Heart left ventricle (tissue), 16 donors: ENCODE data around the gene THAP6. TPM values are rescaled to one million over a fixed set of nuclear protein-coding genes. Genes with fewer than 3 reads are reported as not detected.

Experiments used
- ATAC-seq, 4 donors: fragments of 200-7000 bp; cut with Tn5 transposase; one replicate each; pipeline ENCODE4 v1.9.1; 2020 to 2022; ENCODE audit warnings: moderate library complexity in 4 of 4, mild to moderate bottlenecking in 3 of 4, moderate number of reproducible peaks in 1 of 4
- DNase-seq, 5 donors: peaks; one replicate each; pipeline ENCODE4 v3.0.0-alpha.2; 2020
- H3K27ac ChIP-seq, 12 donors: fragments of 200-600 bp; sonication (generic) in 4 of 12; one replicate each; pipeline versions ENCODE4 v1.5.0 to v1.8.0; 2016 to 2022; ENCODE audit warnings: mild to moderate bottlenecking in 2 of 12
- H3K27me3 ChIP-seq, 9 donors: fragments of 200-600 bp; sonication (generic) in 2 of 9; one replicate each; pipeline versions ENCODE4 v1.5.1 to v1.8.0; 2016 to 2022; ENCODE audit warnings: mild to moderate bottlenecking in 3 of 9
- H3K36me3 ChIP-seq, 9 donors: fragments of 200-600 bp; sonication (generic) in 2 of 9; one replicate each; pipeline versions ENCODE4 v1.5.0 to v1.8.0; 2018 to 2022; ENCODE audit warnings: mild to moderate bottlenecking in 2 of 9
- H3K4me1 ChIP-seq, 12 donors: fragments of 200-600 bp; sonication (generic) in 4 of 12; one replicate each; pipeline versions ENCODE4 v1.5.0 to v1.8.0; 2016 to 2022; ENCODE audit warnings: mild to moderate bottlenecking in 3 of 12
- H3K4me3 ChIP-seq, 12 donors: fragments of 200-600 bp; sonication (generic) in 4 of 12; one replicate each; pipeline versions ENCODE4 v1.5.0 to v1.8.0; 2017 to 2022; ENCODE audit warnings: mild to moderate bottlenecking in 9 of 12, moderate library complexity in 4 of 12
- H3K9me3 ChIP-seq, 12 donors: fragments of 200-600 bp; sonication (generic) in 4 of 12; one replicate each; pipeline versions ENCODE4 v1.5.0 to v1.8.0; 2016 to 2022; ENCODE audit warnings: mild to moderate bottlenecking in 1 of 12
- POLR2A ChIP-seq, 2 donors: fragments of 450-650 bp; IDR thresholded peaks; one replicate each; pipeline ENCODE4 v1.6.1; 2017; ENCODE audit warnings: antibody characterized with exemption in 2 of 2, mild to moderate bottlenecking in 2 of 2, moderate library complexity in 2 of 2
- WGBS, 4 donors: extraction: QIAGEN DNeasy Blood & Tissue Kit in 2 of 4; methylation state at CpG; one replicate each; pipeline versions ENCODE4 v1.1.5 to v1.1.7; 2013 to 2018; 5-methylcytosine and 5-hydroxymethylcytosine counted together
- intact Hi-C, 10 donors: fragments of 100-400 bp; cut with DNase I; formaldehyde crosslinking; loops; one replicate each; pipeline versions ENCODE4 v1.11.1 to v1.14.2; 2022
- polyA plus RNA-seq, 2 donors: library from polyadenylated mRNA; stranded (reverse); fragments of 200-250 nt; gene quantifications; one replicate each; pipeline ENCODE4 v1.2.3, GENCODE V29; 2013
- total RNA-seq, 9 donors: library from RNA; depleted of rRNA in 2 of 9; stranded (reverse); fragments of >200 nt in 2 of 9; fragmentation: NEBNext Ultra II Directional in 3 of 9; extraction: Animal tissue kit (Norgen Biotek cat#: 25700) in 3 of 9; gene quantifications; one replicate each; pipeline versions ENCODE4 v1.1.0 to v1.2.4, GENCODE V29; 2016 to 2023
- TF ChIP-seq, protein P1 (sequence below), 12 donors: fragments of 200-600 bp; sonication (generic) in 4 of 12; IDR thresholded peaks; one replicate each; pipeline versions ENCODE4 v1.5.0 to v1.8.0; 2018 to 2022; ENCODE audit warnings: antibody characterized with exemption in 12 of 12, mild to moderate bottlenecking in 5 of 12
- donor health status: ischemic (EF 13 %, LVEDD 7.1; RV severe dilation, severe dysfunction).
- donor health status: healthy with polysubstance abuse.
- donor health status: DM: no; HTN: yes; CAD: no.
- donor health status: DM: no; HTN: no; CAD: no.
- donor health status: ischemic (EF 25% LVEDD 6.9; RV normal size, moderate dysfunction).
- donor health status: ischemic (EF 25% LVEDD 5.7; RV mildly dilated, moderate dysfunction).
- donor health status: healthy.
- donor health status: DM: yes; HTN: yes; CAD: no.
- donor health status: ischemic (EF 35%, LVEDD 5.7; RV mildly dilated, moderate dysfunction).
- donor health status: nonischemic (EF 11% LVEDD 7.7; RV severe dilation, severe dysfunction).
- donor health status: DM: yes; HTN: yes; CAD: no.
- donor health status: PGD.
- donor health status: ischemic (EF 29% LVEDD 5.4; RV normal size, mild dysfunction).
- donor health status: nonischemic (EF 23%, LVEDD 6.1; RV moderate dilation, normal function).

Gene THAP6
- total and polyA plus RNA-seq, 11 donors: 6.5 to 22.6 (median 15.3) TPM

- Histone ChIP-seq H3K27me3 (peaks cover 0 to 7% (median 4%) of the 10 kb centered on the region in 9 donors), H3K9me3 (no peaks in the 10 kb centered on the region), H3K36me3 (no peaks in the 10 kb centered on the region), H3K4me1 (no peaks in the 10 kb centered on the region), H3K4me3 (no peak overlapping the region), H3K27ac (no peak overlapping the region)
- intact Hi-C loops: no loop called here
- DNase-seq (no peak), ATAC-seq (no peak)
- no peak for TF ChIP-seq POLR2A (IDR thresholded peaks at IDR 0.05)
- TF ChIP-seq, protein P1, sequence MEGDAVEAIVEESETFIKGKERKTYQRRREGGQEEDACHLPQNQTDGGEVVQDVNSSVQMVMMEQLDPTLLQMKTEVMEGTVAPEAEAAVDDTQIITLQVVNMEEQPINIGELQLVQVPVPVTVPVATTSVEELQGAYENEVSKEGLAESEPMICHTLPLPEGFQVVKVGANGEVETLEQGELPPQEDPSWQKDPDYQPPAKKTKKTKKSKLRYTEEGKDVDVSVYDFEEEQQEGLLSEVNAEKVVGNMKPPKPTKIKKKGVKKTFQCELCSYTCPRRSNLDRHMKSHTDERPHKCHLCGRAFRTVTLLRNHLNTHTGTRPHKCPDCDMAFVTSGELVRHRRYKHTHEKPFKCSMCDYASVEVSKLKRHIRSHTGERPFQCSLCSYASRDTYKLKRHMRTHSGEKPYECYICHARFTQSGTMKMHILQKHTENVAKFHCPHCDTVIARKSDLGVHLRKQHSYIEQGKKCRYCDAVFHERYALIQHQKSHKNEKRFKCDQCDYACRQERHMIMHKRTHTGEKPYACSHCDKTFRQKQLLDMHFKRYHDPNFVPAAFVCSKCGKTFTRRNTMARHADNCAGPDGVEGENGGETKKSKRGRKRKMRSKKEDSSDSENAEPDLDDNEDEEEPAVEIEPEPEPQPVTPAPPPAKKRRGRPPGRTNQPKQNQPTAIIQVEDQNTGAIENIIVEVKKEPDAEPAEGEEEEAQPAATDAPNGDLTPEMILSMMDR (IDR thresholded peaks at IDR 0.05): no peak
Measured at GRCh38 chr4:75552452-75552851, 38.2 kb downstream of the THAP6 start.

DNA sequence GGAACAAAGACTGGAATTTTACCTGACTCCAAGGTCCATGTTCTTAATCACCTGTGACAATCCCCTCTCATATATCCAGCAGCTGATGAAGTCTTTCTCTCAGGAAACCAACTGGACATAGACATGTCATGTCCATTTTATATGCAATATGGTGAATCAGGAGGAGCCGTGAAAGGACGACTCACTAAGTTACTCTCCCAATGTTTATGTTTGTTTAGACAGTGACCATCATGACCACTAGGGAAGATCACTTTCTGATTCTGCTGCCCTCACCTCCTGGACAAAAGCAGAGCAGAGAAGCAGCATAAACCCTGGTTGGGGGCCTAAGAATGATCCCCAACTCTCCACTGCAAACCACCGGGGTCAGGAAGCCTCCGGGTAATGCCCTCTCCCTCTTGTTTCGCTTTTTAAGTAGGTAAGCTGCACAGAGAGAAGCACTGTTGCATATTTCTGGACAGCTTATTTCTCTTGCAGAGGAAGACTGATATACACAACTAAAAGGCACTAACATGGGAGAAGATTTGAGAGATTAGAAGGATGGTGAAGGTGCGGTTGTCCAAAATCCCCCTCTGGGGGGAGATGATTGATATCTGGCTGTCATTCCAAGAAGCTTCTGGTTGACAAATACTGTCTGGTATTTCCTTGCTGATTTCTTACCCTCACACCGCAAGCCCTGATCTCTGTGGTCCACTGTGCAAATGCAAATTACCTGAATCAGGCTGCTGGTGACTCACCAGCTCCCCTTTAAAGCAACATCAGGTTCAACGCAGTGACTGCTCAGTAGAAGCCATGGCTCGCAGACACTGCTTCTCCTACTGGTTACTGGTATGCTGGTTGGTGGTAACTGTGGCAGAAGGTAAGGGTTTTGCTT is 41.3 kb downstream of the THAP6 start, which contains the start of gene ODAPH:
Gene ODAPH (plus strand): TSS at position 773 of the 871 bp plus-strand sequence. CDS start 17 bp downstream, at position 790.
- H3K9me3 ChIP-seq: no peaks in the 10 kb centered on the region
- H3K27ac ChIP-seq: no peak within 1 kb of the TSS
- DNase-seq: no peak
- no peak for TF ChIP-seq POLR2A (IDR thresholded peaks at IDR 0.05)
- TF ChIP-seq, protein P1 (IDR thresholded peaks at IDR 0.05): no peak
- intact Hi-C loops: no loop called here
- 65 to 70% (median 68%) methylated on average over 9 of the region's 9 CpGs for WGBS, 4 donors
- H3K4me3 ChIP-seq: no peak within 1 kb of the TSS
- ATAC-seq: no peak
- H3K36me3 ChIP-seq: no peaks in the 10 kb centered on the region
- no peaks in the 10 kb centered on the region for H3K4me1 ChIP-seq
- H3K27me3 ChIP-seq: peaks cover 0 to 13% (median 4%) of the 10 kb centered on the region in 9 donors

DNA sequence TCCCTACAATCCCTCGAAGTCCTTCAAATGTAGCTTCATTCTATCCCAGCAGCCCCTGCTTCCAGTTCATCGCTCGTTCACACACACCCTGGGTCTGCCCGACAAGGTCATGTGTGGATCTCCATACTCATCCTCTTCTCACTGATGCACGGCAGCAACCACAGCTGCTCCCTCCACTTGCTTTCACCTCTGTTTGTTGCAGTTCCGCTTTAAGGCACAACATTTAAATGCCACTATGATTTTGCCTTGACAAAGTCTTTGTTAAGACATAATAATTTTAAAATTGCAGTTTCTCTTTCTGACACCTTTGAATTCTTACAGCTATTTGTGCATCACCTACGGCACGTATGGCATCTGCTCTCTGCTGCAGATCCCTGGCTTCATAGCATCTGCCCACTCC is 43.4 kb downstream of the THAP6 start:
- intact Hi-C loops: no loop called here
- ATAC-seq: no peak
- WGBS, 4 donors: 81 to 87% (median 86%) methylated on average over 8 of the region's 8 CpGs

DNA sequence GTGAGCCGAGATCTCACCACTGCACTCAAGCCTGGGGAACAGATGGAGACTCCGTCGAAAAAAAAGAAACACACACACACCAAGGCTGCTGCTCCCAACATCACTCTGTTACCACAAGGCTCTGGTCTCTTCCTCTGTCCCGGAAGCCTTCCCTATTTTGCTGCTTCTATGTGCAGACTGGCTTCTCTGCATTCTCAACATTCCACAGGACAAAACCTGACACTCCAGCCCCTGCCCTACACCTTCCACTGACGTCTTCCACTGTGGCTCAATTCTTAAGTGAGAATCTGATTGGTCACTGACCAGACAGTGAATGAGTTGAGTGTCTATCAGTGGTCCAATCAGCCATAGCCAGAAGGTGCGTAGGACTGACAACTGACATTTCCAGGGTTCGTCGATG is 47.5 kb downstream of the THAP6 start:
- 58 to 76% (median 71%) methylated on average over 8 of the region's 8 CpGs for WGBS, 4 donors
- intact Hi-C loops: no loop called here

More for the DNA sequence above, 43.4 kb downstream of the THAP6 start:
- no peaks in the 10 kb centered on the region for H3K36me3 ChIP-seq
- no peak overlapping the region for H3K4me3 ChIP-seq
- TF ChIP-seq, protein P1 (IDR thresholded peaks at IDR 0.05): no peak
- TF ChIP-seq POLR2A (IDR thresholded peaks at IDR 0.05): no peak
- no peak overlapping the region for H3K27ac ChIP-seq
- no peaks in the 10 kb centered on the region for H3K9me3 ChIP-seq
- H3K4me1 ChIP-seq: peaks cover 0 to 7% (median 0%) of the 10 kb centered on the region in 12 donors
- peaks cover 0 to 13% (median 4%) of the 10 kb centered on the region in 9 donors for H3K27me3 ChIP-seq
- DNase-seq: no peak

More for the DNA sequence above, 47.5 kb downstream of the THAP6 start:
- H3K4me3 ChIP-seq: no peak overlapping the region
- no peaks in the 10 kb centered on the region for H3K36me3 ChIP-seq
- ATAC-seq: no peak
- H3K27ac ChIP-seq: no peak overlapping the region
- peaks cover 0 to 8% (median 0%) of the 10 kb centered on the region in 9 donors for H3K27me3 ChIP-seq
- DNase-seq: no peak
- TF ChIP-seq, protein P1 (IDR thresholded peaks at IDR 0.05): no peak
- TF ChIP-seq POLR2A (IDR thresholded peaks at IDR 0.05): no peak
- H3K9me3 ChIP-seq: no peaks in the 10 kb centered on the region
- peaks cover 0 to 25% (median 0%) of the 10 kb centered on the region in 12 donors for H3K4me1 ChIP-seq
